NCI-H2107 treated with DMSO at 0.1 percent for 48 hours (cell line): ENCODE results near the gene LMF1.
"Not testable (repeated sequence)": the region's sequence is repeated elsewhere in the genome, so short reads cannot be mapped to it uniquely, and the experiment has no call there.

Source experiments
- DNase-seq: peaks from one replicate; lab custom pipeline; 2025; ENCODE audit not compliant: unreplicated experiment; lab: John Stamatoyannopoulos, UW

The LMF1 gene

GRCh38 chr16:871562-872345, 99.0 kb downstream of the LMF1 start:
- DNase-seq, result no peak

DNA sequence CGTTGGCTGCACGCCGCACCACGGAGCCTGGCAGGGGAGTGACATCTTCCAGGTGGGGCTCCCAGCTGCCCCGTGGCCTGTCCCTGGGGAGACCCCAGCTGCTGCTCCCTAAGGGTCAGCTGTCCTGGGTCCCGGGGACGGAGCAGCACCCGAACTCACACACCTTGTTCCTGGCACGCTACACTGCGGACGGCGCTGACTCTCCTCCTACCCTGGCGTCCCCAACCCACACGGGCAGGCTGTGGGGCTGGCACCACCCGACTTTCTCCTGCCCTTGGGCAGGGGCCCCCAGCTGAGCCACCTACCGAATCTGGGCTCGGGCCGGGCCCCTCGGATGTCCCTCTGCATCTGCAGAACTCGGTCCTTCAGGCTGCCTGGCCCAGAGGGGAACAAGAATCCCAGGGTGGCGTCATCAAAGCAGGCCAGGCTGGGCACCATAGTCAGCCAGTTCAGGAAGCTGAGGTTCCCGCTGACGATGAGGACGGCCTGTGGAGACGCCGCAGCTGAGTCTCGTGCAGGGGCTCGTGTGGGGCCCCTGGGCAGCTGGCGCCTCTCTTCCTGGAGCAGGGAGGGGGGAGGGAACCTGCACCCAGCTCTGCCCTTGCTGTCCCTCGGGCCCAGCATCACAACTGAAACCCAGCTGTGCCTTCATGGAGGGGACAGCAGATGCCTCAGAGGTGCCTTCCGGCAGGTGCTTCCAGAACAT, 99.8 kb downstream of the LMF1 start:
- no peak for DNase-seq

- no peak for DNase-seq
Observed at GRCh38 chr16:869823-870641, 100.8 kb downstream of the LMF1 start.

DNA sequence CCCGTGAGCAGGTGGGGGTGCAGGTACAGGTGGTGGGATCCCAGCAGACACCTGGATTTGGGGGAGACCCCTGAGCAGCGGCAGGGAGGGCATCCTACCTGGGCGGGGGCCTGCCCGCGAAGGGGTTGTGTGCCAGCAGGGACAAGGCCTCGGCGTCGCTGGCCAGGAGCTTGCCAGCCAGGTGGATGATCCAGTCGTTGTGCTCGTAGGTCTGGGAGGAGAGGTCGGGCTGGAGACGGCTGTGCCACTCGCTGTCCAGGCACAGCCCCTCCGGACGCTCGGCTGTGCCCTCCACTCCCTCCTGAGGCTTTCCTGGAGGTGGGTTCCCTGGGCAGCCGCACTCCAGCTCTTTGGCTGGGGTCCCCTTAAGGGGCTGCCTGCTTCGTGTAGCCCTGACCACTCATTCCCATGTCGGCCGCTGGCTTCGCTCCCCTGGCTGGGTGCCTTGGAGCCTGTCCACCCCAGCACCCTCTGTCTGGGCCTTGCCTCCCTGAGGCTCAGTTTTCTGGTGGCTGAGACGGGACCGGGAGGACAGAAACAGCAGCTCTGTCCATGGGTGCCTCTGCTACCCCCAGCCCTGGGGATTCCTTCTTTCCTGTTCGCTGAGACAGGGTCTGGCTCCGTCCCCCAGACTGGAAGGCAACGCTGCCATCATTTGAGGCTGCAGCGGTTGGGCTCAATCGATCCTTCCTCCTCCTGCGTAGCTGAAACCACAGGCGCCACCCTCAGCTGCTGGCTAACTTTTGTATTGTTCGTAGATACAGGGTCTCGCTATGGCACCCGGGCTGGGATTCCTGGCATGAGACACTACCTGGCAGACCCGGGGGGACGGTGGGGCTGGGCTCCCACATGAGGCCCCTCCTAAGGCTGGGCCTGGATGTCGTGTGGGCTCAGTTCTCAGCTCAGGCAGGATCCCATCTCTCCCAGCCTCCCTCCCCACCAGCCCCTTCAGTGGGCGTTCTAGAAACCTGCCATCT, 101.7 kb downstream of the LMF1 start:
- no peak for DNase-seq

DNA sequence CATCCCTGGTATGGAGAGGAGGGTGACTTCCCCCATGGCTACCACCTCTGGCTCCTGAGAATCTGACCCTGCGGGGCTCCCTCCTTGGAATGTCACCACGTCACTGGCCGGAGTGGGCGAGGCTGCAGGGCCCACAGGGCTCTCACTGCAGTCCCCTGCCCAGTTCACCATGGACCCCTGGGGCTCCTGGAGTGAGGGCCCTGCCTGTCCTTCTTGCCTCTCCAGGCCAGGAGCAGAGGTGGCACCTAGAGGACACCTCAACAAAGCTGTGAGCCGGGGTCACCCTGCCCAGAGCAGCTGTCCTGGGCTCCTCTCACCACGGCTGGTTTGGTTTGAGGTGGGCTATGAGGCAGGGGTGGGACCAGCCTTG, 102.4 kb downstream of the LMF1 start:
- no peak for DNase-seq

- DNase-seq, result no peak
Observed at GRCh38 chr16:867421-868385, 103.1 kb downstream of the LMF1 start.

GRCh38 chr16:866252-866896, 104.4 kb downstream of the LMF1 start:
- no peak for DNase-seq

DNA sequence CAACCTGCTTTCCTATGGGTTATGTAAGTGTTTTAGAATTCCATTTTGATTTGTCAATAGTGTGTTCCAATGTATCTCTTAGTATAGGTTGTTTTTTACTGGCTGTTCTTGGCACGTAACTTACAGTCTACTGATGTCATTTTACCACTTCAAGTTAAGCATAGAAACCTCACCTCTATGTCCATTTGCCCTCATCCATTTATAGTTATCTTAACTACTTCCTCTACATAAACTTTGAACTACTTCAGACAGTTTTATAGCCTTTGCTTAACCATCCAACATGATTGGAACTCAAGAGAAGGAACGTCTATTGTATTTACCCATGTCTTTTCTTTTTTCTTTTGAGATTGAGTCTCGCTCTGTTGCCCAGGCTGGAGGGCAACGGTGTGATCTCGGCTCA, 105.8 kb downstream of the LMF1 start:
- no peak for DNase-seq

GRCh38 chr16:861446-861845, 109.3 kb downstream of the LMF1 start:
- DNase-seq, result no peak

DNA sequence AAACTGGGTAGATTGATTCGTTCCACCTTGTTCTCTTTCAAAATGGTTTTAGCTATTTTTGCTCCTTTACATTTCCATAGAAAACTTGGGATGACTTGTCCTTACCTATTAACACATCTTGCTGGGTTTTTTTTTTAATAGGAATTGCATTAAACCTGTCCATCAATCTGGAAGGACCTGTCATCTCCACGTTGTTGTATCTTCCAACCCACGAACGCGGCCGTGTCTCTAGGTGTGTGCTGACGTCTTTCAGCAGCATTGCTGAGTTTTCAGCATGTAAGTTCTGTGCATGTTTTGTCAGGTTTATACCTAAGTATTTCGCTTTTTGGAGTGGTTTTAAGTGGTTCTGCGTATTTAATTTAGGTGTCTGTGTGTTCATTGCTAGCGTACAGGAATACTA, 109.9 kb downstream of the LMF1 start:
- no peak for DNase-seq

GRCh38 chr16:858971-859370, 111.8 kb downstream of the LMF1 start:
- not testable (repeated sequence) for DNase-seq

DNA sequence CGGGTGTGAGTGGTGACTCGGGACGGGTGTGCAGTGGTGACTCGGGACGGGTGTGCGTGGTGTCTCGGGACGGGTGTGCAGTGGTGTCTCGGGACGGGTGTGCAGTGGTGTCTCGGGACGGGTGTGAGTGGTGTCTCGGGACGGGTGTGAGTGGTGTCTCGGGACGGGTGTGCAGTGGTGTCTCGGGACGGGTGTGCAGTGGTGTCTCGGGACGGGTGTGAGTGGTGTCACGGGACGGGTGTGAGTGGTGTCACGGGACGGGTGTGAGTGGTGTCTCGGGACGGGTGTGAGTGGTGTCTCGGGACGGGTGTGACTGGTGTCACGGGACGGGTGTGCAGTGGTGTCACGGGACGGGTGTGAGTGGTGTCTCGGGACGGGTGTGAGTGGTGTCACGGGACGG, 112.3 kb downstream of the LMF1 start:
- not testable (repeated sequence) for DNase-seq

DNA sequence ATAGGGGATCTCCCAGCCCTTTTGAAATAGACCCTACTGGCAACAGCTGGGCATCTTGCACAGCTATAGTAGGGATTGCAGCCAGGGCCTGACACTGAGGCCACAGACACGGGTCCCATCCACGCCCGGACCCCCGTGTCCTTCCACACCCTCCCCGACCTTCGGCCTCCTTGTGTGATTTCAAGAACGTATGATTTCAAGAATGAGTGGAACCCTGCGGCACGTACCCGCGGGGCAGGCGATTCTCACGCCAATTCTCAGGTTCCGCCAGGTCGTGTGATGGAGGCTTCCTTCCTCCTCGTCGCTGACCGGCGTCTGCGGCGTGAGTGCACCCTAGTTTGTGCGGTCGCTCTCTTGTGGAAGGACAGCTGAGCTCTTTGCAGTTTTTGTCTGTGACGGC, 114.0 kb downstream of the LMF1 start:
- no peak for DNase-seq

DNA sequence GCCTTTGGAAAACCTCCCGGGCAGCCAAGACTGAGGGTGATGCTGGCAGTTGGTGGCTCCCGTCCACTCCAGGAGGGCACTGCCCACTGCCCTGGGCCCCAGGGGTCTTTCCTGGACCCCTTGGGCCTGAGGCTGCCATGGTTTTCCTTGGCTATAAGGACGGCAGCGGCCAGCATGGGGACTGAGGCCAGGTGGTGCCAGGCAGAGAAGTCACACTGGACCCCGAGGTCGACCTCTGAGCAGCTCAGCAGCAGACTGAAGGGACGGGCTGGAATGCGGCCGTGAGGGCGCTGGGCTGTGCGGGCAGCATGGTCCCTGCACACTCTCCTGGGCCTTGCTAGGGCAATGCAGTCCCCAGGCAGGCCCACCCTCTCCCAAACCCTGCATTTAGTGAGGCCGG, 114.7 kb downstream of the LMF1 start:
- DNase-seq, result no peak

- DNase-seq, result no peak
Observed at GRCh38 chr16:855471-855870, 115.3 kb downstream of the LMF1 start.

DNA sequence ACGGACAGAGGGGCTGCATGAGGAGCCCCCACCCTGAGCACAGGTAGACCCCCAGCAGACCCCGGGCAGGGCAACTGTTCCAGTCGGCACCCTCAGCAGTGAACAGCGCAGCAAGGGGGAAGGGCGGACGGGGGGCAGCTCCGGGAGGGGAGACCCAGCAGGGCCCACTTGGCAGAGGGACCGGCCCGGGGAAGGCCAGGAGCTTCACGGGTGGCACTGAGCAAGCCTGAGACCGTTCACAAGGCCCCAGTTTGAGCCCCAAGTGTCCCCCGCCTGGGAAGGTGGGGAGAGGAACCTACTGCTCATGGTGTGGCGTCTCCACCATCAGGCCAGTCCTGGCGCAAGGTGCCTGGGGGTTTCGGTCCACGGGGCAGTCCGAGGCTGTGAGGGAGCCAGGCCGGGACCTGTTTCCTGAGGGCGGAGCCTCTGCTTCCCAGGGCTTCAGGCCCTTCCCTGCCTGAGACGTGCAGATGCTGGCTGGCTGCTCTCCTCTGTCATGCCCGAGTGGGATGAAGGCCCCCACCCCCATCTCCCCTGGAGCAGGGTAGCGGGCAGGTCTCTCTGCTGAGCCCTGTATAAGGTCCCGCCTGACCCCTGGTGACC, 115.9 kb downstream of the LMF1 start:
- DNase-seq, result no peak

- DNase-seq, result no peak
Observed at GRCh38 chr16:853981-854807, 116.6 kb downstream of the LMF1 start.

GRCh38 chr16:853306-853705, 117.5 kb downstream of the LMF1 start:
- DNase-seq, result no peak
